Measurements from ENCODE around the gene DUSP22.
"Not testable (repeated sequence)": the region's sequence is repeated elsewhere in the genome, so short reads cannot be mapped to it uniquely, and the experiment has no call there.

DUSP22 gene, protein sequence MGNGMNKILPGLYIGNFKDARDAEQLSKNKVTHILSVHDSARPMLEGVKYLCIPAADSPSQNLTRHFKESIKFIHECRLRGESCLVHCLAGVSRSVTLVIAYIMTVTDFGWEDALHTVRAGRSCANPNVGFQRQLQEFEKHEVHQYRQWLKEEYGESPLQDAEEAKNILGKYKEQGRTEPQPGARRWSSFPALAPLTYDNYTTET

DNA sequence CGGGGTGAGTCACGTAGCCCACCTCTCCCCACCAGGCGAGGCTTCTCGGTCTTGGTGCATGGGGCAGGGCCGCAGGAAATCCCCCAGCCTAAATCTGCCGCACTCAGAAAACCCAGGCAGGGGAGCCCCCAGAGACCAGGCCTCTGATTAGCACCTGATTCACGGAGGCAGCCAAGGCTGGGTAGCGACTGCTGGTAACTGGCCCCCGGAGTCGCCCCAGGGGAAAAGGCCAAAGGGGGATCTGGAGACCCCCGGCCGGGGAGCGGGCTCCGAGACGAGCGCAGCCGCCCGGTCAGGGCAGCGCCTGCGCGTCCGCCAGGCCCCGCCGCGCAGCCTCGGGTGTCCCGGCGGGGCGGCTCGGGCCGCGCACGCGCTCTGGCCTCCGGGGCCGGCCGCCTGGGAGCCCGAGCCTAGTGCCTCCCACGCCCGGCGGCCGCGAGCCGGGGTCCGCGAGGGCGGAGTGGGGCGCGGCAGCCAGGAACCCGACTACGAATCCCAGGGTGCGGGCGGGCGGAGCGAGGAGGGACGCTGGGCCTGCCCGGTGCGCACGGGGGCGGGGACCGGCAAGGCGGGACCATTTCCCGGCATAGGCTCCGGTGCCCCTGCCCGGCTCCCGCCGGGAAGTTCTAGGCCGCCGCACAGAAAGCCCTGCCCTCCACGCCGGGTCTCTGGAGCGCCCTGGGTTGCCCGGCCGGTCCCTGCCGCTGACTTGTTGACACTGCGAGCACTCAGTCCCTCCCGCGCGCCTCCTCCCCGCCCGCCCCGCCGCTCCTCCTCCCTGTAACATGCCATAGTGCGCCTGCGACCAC, at the start of gene DUSP22:
Gene DUSP22, plus strand, starts transcription at position 791 of the 809 bp plus-strand sequence. CDS start 53 bp downstream, outside the sequence.
- H3F3A ChIP-seq (ENCODE audit: control insufficient read depth, insufficient read depth) = no peaks in the 10 kb centered on the region
- H3K9me3 ChIP-seq (ENCODE audit: control insufficient read depth, insufficient read depth, low read length) = no peaks in the 10 kb centered on the region
- peak within 1 kb of the TSS; percentile 96 for H3K4me2 ChIP-seq (ENCODE audit: low read length)
- no peaks in the 10 kb centered on the region for H4K20me1 ChIP-seq (ENCODE audit: control insufficient read depth, insufficient read depth, low read depth, low read length)
- peak within 1 kb of the TSS; percentile 87 for H3K4me3 ChIP-seq (ENCODE audit: low read length)
- no peaks in the 10 kb centered on the region for H3K9me2 ChIP-seq (replicated peaks; ENCODE audit: control insufficient read depth, low read length)
- H3K4me1 ChIP-seq (ENCODE audit: control insufficient read depth, low read length) = peaks cover 42% of the 10 kb centered on the region
- peaks cover 20% of the 10 kb centered on the region for H3K27me3 ChIP-seq (ENCODE audit: control insufficient read depth, low read length)
- H3K79me2 ChIP-seq (ENCODE audit: control insufficient read depth, low read length) = peaks cover 11% of the 10 kb centered on the region
- H3K36me3 ChIP-seq (ENCODE audit: control insufficient read depth, low read length) = no peaks in the 10 kb centered on the region
- H3K27ac ChIP-seq (ENCODE audit: low read depth, low read length) = peak within 1 kb of the TSS; percentile 56
- TF ChIP-seq EZH2phosphoT487 (IDR thresholded peaks at IDR 0.05; ENCODE audit: borderline replicate concordance, low read length) = no peak
- TF ChIP-seq, protein P1, sequence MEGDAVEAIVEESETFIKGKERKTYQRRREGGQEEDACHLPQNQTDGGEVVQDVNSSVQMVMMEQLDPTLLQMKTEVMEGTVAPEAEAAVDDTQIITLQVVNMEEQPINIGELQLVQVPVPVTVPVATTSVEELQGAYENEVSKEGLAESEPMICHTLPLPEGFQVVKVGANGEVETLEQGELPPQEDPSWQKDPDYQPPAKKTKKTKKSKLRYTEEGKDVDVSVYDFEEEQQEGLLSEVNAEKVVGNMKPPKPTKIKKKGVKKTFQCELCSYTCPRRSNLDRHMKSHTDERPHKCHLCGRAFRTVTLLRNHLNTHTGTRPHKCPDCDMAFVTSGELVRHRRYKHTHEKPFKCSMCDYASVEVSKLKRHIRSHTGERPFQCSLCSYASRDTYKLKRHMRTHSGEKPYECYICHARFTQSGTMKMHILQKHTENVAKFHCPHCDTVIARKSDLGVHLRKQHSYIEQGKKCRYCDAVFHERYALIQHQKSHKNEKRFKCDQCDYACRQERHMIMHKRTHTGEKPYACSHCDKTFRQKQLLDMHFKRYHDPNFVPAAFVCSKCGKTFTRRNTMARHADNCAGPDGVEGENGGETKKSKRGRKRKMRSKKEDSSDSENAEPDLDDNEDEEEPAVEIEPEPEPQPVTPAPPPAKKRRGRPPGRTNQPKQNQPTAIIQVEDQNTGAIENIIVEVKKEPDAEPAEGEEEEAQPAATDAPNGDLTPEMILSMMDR (IDR thresholded peaks at IDR 0.05; ENCODE audit: low read depth, low read length, poor library complexity, severe bottlenecking) = no peak

DNA sequence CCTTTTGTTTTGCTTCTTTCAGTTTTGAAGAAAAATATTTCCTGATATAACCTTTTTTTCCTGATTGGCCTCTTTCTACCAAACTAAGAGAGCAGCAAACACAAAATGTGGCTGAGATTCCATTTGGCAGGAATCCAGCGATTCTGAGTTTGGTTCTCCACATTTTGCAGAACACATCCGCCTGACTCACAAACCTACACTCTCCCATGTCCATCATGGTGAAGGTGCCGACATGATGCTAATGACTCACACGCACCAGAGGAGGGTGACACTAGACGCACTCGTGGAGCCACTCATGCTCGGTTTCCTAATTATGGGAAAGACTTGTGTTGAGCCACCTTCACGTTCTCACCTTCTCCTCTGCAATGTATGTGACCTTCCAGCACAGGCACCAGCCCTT, 45.9 kb upstream of the DUSP22 start:
- Histone ChIP-seq H4K20me1 (ENCODE audit: control insufficient read depth, insufficient read depth, low read depth, low read length) (no peaks in the 10 kb centered on the region), H3K4me3 (ENCODE audit: low read length) (no peak overlapping the region), H3K9me3 (ENCODE audit: control insufficient read depth, insufficient read depth, low read length) (no peaks in the 10 kb centered on the region), H3F3A (ENCODE audit: control insufficient read depth, insufficient read depth) (no peaks in the 10 kb centered on the region), H3K4me1 (ENCODE audit: control insufficient read depth, low read length) (no peaks in the 10 kb centered on the region), H3K9me2 (replicated peaks; ENCODE audit: control insufficient read depth, low read length) (no peaks in the 10 kb centered on the region), H3K27ac (ENCODE audit: low read depth, low read length) (no peak overlapping the region), H3K36me3 (ENCODE audit: control insufficient read depth, low read length) (no peaks in the 10 kb centered on the region), H3K79me2 (ENCODE audit: control insufficient read depth, low read length) (no peaks in the 10 kb centered on the region), H3K27me3 (ENCODE audit: control insufficient read depth, low read length) (peaks cover 11% of the 10 kb centered on the region), H3K4me2 (ENCODE audit: low read length) (no peak overlapping the region)
- TF ChIP-seq, protein P1 (IDR thresholded peaks at IDR 0.05; ENCODE audit: low read depth, low read length, poor library complexity, severe bottlenecking) = no peak
- no peak for TF ChIP-seq EZH2phosphoT487 (IDR thresholded peaks at IDR 0.05; ENCODE audit: borderline replicate concordance, low read length)

DNA sequence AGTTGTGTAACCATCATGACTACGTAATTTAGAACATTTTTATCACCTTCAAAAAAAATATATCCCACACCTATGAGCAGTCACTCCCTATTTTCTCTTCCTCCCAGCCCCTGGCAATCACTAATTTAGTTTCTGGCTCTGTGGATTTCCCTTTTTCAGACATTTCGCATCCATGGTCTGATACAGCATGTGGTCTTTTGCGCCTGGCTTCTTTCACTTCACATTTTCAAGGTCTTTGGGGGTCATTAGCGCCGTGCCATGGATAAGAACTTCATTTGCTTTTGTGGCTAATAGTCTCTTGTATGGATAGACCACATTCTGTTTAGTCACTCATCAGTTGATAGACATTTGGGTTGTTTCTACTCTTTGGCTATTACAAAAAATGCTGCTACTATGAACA, 44.9 kb upstream of the DUSP22 start:
- H3F3A ChIP-seq (ENCODE audit: control insufficient read depth, insufficient read depth) = no peaks in the 10 kb centered on the region
- no peaks in the 10 kb centered on the region for H3K9me3 ChIP-seq (ENCODE audit: control insufficient read depth, insufficient read depth, low read length)
- H3K4me3 ChIP-seq (ENCODE audit: low read length) = no peak overlapping the region
- no peaks in the 10 kb centered on the region for H3K79me2 ChIP-seq (ENCODE audit: control insufficient read depth, low read length)
- H3K36me3 ChIP-seq (ENCODE audit: control insufficient read depth, low read length) = no peaks in the 10 kb centered on the region
- H3K27me3 ChIP-seq (ENCODE audit: control insufficient read depth, low read length) = peaks cover 19% of the 10 kb centered on the region
- H3K4me1 ChIP-seq (ENCODE audit: control insufficient read depth, low read length) = no peaks in the 10 kb centered on the region
- no peaks in the 10 kb centered on the region for H3K9me2 ChIP-seq (replicated peaks; ENCODE audit: control insufficient read depth, low read length)
- no peaks in the 10 kb centered on the region for H4K20me1 ChIP-seq (ENCODE audit: control insufficient read depth, insufficient read depth, low read depth, low read length)
- H3K4me2 ChIP-seq (ENCODE audit: low read length) = no peak overlapping the region
- no peak for TF ChIP-seq EZH2phosphoT487 (IDR thresholded peaks at IDR 0.05; ENCODE audit: borderline replicate concordance, low read length)
- TF ChIP-seq, protein P1 (IDR thresholded peaks at IDR 0.05; ENCODE audit: low read depth, low read length, poor library complexity, severe bottlenecking) = no peak
- H3K27ac ChIP-seq (ENCODE audit: low read depth, low read length) = no peak overlapping the region

DNA sequence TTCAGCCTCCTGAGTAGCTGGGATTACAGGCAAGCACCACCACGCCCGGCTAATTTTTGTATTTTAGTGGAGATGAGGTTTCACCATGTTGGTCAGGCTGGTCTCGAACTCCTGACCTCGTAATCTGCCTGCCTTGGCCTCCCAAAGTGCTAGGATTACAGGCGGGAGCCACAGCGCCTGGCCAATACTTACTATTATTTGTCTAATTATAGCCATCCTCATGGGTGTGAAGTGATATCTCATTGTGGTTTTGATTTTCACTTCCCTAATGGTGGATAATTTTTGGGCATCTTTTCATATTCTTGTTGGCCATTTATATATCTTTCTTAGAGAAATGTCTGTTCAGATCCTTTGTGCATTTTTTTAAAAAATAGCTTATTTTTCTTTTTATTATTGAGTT, 44.2 kb upstream of the DUSP22 start:
- H3K9me2 ChIP-seq (replicated peaks; ENCODE audit: control insufficient read depth, low read length); H3F3A ChIP-seq (ENCODE audit: control insufficient read depth, insufficient read depth); H3K4me2 ChIP-seq (ENCODE audit: low read length); H3K9me3 ChIP-seq (ENCODE audit: control insufficient read depth, insufficient read depth, low read length); H3K27ac ChIP-seq (ENCODE audit: low read depth, low read length); H3K36me3 ChIP-seq (ENCODE audit: control insufficient read depth, low read length); H3K79me2 ChIP-seq (ENCODE audit: control insufficient read depth, low read length); H4K20me1 ChIP-seq (ENCODE audit: control insufficient read depth, insufficient read depth, low read depth, low read length); H3K4me1 ChIP-seq (ENCODE audit: control insufficient read depth, low read length); H3K4me3 ChIP-seq (ENCODE audit: low read length): not testable (repeated sequence)
- H3K27me3 ChIP-seq (ENCODE audit: control insufficient read depth, low read length) = peaks cover 25% of the 10 kb centered on the region
